Neural cell (in vitro differentiated cells): ENCODE data around the gene EIF4H. TPM values are rescaled to one million over a fixed set of nuclear protein-coding genes. Genes with fewer than 3 reads are reported as not detected.

Source experiments
- H2AFZ ChIP-seq: fragments of 200-600, 300-800 bp; sonication (generic), shearing (Covaris generic); 2 replicates; pipeline ENCODE4 v1.6.0; 2014; ENCODE audit warnings: low read depth, mild to moderate bottlenecking, antibody characterized with exemption, low read length, moderate library complexity
- H3F3A ChIP-seq: fragments of 200-600 bp; shearing (Covaris generic); 2 replicates; pipeline ENCODE4 v1.6.1; 2016; ENCODE audit warnings: mild to moderate bottlenecking, moderate library complexity, mixed read lengths, antibody characterized with exemption, low read length; ENCODE audit not compliant: insufficient read depth, poor library complexity, severe bottlenecking
- H3K27ac ChIP-seq: fragments of 200-600, 300-800 bp; sonication (generic), shearing (Covaris generic); 2 replicates; pipeline ENCODE4 v1.5.1; 2014; ENCODE audit warnings: mild to moderate bottlenecking, low read length, moderate library complexity
- H3K27me3 ChIP-seq: fragments of 300-800, 200-600 bp; sonication (generic), shearing (Covaris generic); 2 replicates; pipeline ENCODE4 v1.6.0; 2014; ENCODE audit warnings: mild to moderate bottlenecking, low read depth, low read length, moderate library complexity; ENCODE audit not compliant: insufficient read depth
- H3K36me3 ChIP-seq: fragments of 300-800, 200-600 bp; sonication (generic), shearing (Covaris generic); 2 replicates; pipeline ENCODE4 v1.5.1; 2014; ENCODE audit warnings: mild to moderate bottlenecking, antibody characterized with exemption, low read length, moderate library complexity; ENCODE audit not compliant: insufficient read depth
- H3K4me2 ChIP-seq: fragments of 300-800, 200-600 bp; sonication (generic), shearing (Covaris generic); 2 replicates; pipeline ENCODE4 v1.6.0; 2014; ENCODE audit warnings: mild to moderate bottlenecking, low read length
- H3K4me3 ChIP-seq: fragments of 300-800, 200-600 bp; sonication (generic), shearing (Covaris generic); 2 replicates; pipeline ENCODE4 v1.5.1; 2014; ENCODE audit warnings: mild to moderate bottlenecking, low read length, moderate library complexity
- H3K79me2 ChIP-seq: fragments of 200-600 bp; shearing (Covaris generic); replicated peaks from 2 replicates; pipeline ENCODE4 v1.6.0; 2014; ENCODE audit warnings: mild to moderate bottlenecking, low read length, moderate library complexity; ENCODE audit not compliant: insufficient read depth
- H3K9ac ChIP-seq: fragments of 300-800, 200-600 bp; sonication (generic), shearing (Covaris generic); 2 replicates; pipeline ENCODE4 v1.6.1; 2016; ENCODE audit warnings: mild to moderate bottlenecking, low read length, mixed read lengths
- H3K9me2 ChIP-seq: fragments of 200-600 bp; shearing (Covaris generic); 2 replicates; pipeline ENCODE4 v1.6.1; 2016; ENCODE audit warnings: mild to moderate bottlenecking, low read length, mixed read lengths; ENCODE audit not compliant: insufficient read depth
- H3K9me3 ChIP-seq: fragments of 200-600, 300-800 bp; sonication (generic), shearing (Covaris generic); 2 replicates; pipeline ENCODE4 v1.6.1; 2016; ENCODE audit warnings: mild to moderate bottlenecking, mixed run types, low read length, moderate library complexity, mixed read lengths
- H4K20me1 ChIP-seq: fragments of 200-600 bp; shearing (Covaris generic); 2 replicates; pipeline ENCODE4 v1.6.1; 2016; ENCODE audit warnings: mild to moderate bottlenecking, mixed run types; ENCODE audit not compliant: insufficient read depth
- EP300 ChIP-seq: fragments of 450-650 bp; conservative IDR thresholded peaks from 2 replicates; pipeline ENCODE4 v1.6.1; 2014; ENCODE audit warnings: antibody characterized with exemption, mild to moderate bottlenecking, moderate library complexity; ENCODE audit not compliant: poor library complexity, severe bottlenecking
- EZH2 ChIP-seq: fragments of 200-600, 300-800 bp; shearing (Covaris generic), sonication (generic); IDR thresholded peaks from 2 replicates; pipeline ENCODE4 v1.6.1; 2014; ENCODE audit warnings: antibody characterized with exemption, low read length, borderline replicate concordance, mild to moderate bottlenecking; ENCODE audit not compliant: insufficient read depth, poor library complexity, severe bottlenecking
- MXI1 ChIP-seq: fragments of 450-650 bp; conservative IDR thresholded peaks from 2 replicates; pipeline ENCODE4 v1.6.1; 2014; ENCODE audit warnings: antibody characterized with exemption, mild to moderate bottlenecking; ENCODE audit not compliant: poor library complexity, severe bottlenecking
- RAD21 ChIP-seq: fragments of 450-650 bp; conservative IDR thresholded peaks from 2 replicates; pipeline ENCODE4 v1.6.1; 2014; ENCODE audit warnings: antibody characterized with exemption, mild to moderate bottlenecking, moderate library complexity
- TAF1 ChIP-seq: IDR thresholded peaks from 2 replicates; pipeline ENCODE4 v1.6.1; 2012; ENCODE audit warnings: low read depth
- polyA plus RNA-seq: library from polyadenylated mRNA; depleted of rRNA; stranded (reverse); fragments of >200 nt; gene quantifications from 2 replicates; pipeline ENCODE4 v1.2.3, GENCODE V29; 2014
- small RNA-seq, 3 experiments: library from RNA; depleted of rRNA; stranded (forward); fragments of <200 nt; gene quantifications; one replicate each; pipeline ENCODE3, GENCODE V24; 2012
- TF ChIP-seq, protein P1 (sequence below): fragments of 450-650 bp; IDR thresholded peaks from 2 replicates; pipeline ENCODE4 v1.5.1; 2014; ENCODE audit warnings: antibody characterized with exemption, mild to moderate bottlenecking, moderate library complexity; ENCODE audit not compliant: poor library complexity, severe bottlenecking
- TF ChIP-seq, protein P2 (sequence below): IDR thresholded peaks from 2 replicates; pipeline ENCODE4 v1.6.1; 2012; ENCODE audit warnings: borderline replicate concordance

EIF4H gene
- polyA plus RNA-seq, 1 donor from 2014 or later, result 170 TPM

DNA sequence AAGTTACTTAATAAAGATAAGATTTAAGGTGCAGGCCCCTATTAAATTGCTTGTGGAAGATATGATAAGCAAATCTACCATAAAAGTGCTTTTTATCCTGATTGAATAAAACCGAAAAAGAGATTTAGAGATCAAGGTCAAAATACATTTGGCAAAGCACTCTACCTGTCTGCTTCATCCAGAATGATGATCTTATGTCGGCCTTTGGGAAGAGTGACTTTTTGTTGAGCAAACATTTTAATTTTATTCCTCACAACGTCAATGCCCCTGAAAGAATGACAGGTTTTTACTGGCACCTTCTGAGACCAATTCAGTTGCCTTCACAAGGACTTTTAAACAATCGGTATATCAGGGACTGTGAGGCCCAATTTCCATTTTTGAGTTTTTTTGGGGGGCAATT lies 72.3 kb downstream of the EIF4H start:
- Histone ChIP-seq H3K9ac (no peak overlapping the region), H3K4me3 (no peak overlapping the region), H3K27me3 (no peaks in the 10 kb centered on the region), H2AFZ (no peak overlapping the region), H3K27ac (no peak overlapping the region), H3K4me2 (no peak overlapping the region), H3K9me3 (no peaks in the 10 kb centered on the region), H4K20me1 (no peaks in the 10 kb centered on the region), H3F3A (no peaks in the 10 kb centered on the region), H3K9me2 (no peaks in the 10 kb centered on the region), H3K36me3 (no peaks in the 10 kb centered on the region), H3K79me2 (no peaks in the 10 kb centered on the region)
- TF ChIP-seq RAD21 (no peak), EP300 (no peak), MXI1 (no peak), EZH2 (no peak), TAF1 (no peak)
- TF ChIP-seq, protein P1, sequence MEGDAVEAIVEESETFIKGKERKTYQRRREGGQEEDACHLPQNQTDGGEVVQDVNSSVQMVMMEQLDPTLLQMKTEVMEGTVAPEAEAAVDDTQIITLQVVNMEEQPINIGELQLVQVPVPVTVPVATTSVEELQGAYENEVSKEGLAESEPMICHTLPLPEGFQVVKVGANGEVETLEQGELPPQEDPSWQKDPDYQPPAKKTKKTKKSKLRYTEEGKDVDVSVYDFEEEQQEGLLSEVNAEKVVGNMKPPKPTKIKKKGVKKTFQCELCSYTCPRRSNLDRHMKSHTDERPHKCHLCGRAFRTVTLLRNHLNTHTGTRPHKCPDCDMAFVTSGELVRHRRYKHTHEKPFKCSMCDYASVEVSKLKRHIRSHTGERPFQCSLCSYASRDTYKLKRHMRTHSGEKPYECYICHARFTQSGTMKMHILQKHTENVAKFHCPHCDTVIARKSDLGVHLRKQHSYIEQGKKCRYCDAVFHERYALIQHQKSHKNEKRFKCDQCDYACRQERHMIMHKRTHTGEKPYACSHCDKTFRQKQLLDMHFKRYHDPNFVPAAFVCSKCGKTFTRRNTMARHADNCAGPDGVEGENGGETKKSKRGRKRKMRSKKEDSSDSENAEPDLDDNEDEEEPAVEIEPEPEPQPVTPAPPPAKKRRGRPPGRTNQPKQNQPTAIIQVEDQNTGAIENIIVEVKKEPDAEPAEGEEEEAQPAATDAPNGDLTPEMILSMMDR, result no peak
- TF ChIP-seq, protein P2, sequence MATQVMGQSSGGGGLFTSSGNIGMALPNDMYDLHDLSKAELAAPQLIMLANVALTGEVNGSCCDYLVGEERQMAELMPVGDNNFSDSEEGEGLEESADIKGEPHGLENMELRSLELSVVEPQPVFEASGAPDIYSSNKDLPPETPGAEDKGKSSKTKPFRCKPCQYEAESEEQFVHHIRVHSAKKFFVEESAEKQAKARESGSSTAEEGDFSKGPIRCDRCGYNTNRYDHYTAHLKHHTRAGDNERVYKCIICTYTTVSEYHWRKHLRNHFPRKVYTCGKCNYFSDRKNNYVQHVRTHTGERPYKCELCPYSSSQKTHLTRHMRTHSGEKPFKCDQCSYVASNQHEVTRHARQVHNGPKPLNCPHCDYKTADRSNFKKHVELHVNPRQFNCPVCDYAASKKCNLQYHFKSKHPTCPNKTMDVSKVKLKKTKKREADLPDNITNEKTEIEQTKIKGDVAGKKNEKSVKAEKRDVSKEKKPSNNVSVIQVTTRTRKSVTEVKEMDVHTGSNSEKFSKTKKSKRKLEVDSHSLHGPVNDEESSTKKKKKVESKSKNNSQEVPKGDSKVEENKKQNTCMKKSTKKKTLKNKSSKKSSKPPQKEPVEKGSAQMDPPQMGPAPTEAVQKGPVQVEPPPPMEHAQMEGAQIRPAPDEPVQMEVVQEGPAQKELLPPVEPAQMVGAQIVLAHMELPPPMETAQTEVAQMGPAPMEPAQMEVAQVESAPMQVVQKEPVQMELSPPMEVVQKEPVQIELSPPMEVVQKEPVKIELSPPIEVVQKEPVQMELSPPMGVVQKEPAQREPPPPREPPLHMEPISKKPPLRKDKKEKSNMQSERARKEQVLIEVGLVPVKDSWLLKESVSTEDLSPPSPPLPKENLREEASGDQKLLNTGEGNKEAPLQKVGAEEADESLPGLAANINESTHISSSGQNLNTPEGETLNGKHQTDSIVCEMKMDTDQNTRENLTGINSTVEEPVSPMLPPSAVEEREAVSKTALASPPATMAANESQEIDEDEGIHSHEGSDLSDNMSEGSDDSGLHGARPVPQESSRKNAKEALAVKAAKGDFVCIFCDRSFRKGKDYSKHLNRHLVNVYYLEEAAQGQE, result no peak

Small RNA genes lying within 50 kb of the gene (small RNA-seq; reads per million reads assigned to genes)
- gene MIR590, result 237 to 378 (median 352) reads per million in 3 experiments

Other genes starting within 250 kb of the EIF4H start
- 0.16 TPM in 1 of 2 replicates, not detected in the other for gene ELN, start 146.2 kb upstream of the EIF4H start, polyA plus RNA-seq
- gene LIMK1, start 90.6 kb upstream of the EIF4H start, polyA plus RNA-seq, result 21.1 and 23.5 TPM in 2 replicates
- 2.6 and 3.7 TPM in 2 replicates for gene LAT2, start 35.6 kb downstream of the EIF4H start, polyA plus RNA-seq
- 20.9 and 35.3 TPM in 2 replicates for gene RFC2, start 80.0 kb downstream of the EIF4H start, polyA plus RNA-seq
- 25.7 and 38.9 TPM in 2 replicates for gene CLIP2, start 115.1 kb downstream of the EIF4H start, polyA plus RNA-seq